Ascending aorta (tissue), 2 donors: Measurements from ENCODE around the gene SPAST. TPM values are rescaled to one million over a fixed set of nuclear protein-coding genes. Genes with fewer than 3 reads are reported as not detected.
A peak's percentile ranks its signal among the peaks of the same experiment; 100 is the strongest.
"Not testable (repeated sequence)": the region's sequence is repeated elsewhere in the genome, so short reads cannot be mapped to it uniquely, and the experiment has no call there.

ENCODE experiments used
- DNase-seq, 2 donors: peaks; one replicate each; pipeline ENCODE4 v3.0.0-alpha.2; 2019; ENCODE audit warnings: low spot score in 2 of 2
- H3K27ac ChIP-seq, 2 donors: fragments of 200-600 bp; sonication (generic); one replicate each; pipeline ENCODE4 v1.5.1; 2016 to 2017; ENCODE audit warnings: mild to moderate bottlenecking in 1 of 2
- H3K27me3 ChIP-seq: fragments of 200-600 bp; sonication (generic); one replicate; pipeline ENCODE4 v1.5.1; 2017
- H3K36me3 ChIP-seq, 2 donors: fragments of 200-600 bp; sonication (generic); one replicate each; pipeline ENCODE4 v1.5.1; 2016
- H3K4me1 ChIP-seq, 2 donors: fragments of 200-600 bp; sonication (generic); one replicate each; pipeline ENCODE4 v1.5.1; 2016 to 2017; ENCODE audit warnings: mild to moderate bottlenecking in 1 of 2
- H3K4me3 ChIP-seq, 2 donors: fragments of 200-600 bp; sonication (generic); one replicate each; pipeline ENCODE4 v1.5.1; 2016 to 2017; ENCODE audit warnings: mild to moderate bottlenecking in 1 of 2
- H3K9me3 ChIP-seq, 2 donors: fragments of 200-600 bp; sonication (generic); one replicate each; pipeline ENCODE4 v1.5.1; 2016
- CTCF ChIP-seq, 3 experiments: fragments of 200-600 bp in 2 of 3; fragments of 450-650 bp in 1 of 3; sonication (generic) in 2 of 3; IDR thresholded peaks; one replicate each; pipeline ENCODE4 v1.5.1; 2016 to 2019; ENCODE audit warnings: antibody characterized with exemption in 3 of 3, mild to moderate bottlenecking in 1 of 3, moderate library complexity in 1 of 3
- intact Hi-C: fragments of 100-400 bp; cut with DNase I; formaldehyde crosslinking; loops from one replicate; pipeline ENCODE4 v1.15.1; 2023
- total RNA-seq: library from RNA; depleted of rRNA; stranded (reverse); fragments of >200 nt; gene quantifications from one replicate; pipeline ENCODE4 v1.1.0, GENCODE V29; 2016

Gene SPAST
- 12.1 TPM for total RNA-seq

- Histone ChIP-seq H3K36me3 (no peaks in the 10 kb centered on the region), H3K27me3 (no peaks in the 10 kb centered on the region), H3K4me1 (peaks cover 0 to 5% of the 10 kb centered on the region in 2 donors), H3K4me3 (peak within 1 kb of the TSS; percentile 78 to 91), H3K27ac (peak within 1 kb of the TSS; percentile 87 to 92), H3K9me3 (no peaks in the 10 kb centered on the region)
- TF ChIP-seq CTCF (IDR thresholded peaks at IDR 0.05): peak; percentile 57 to 77 (median 63)
- peak; percentile 89 to 99 for DNase-seq
- intact Hi-C loops: loop anchor here (1.0 to 5.0 kb wide), 4 partner anchors 24 to 294 kb away; partner anchors contain the start of genes BIRC6, DPY30, MEMO1 and SLC30A6
These were observed at the start of gene SPAST for GRCh38 chr2:32063310-32064020. SPAST (plus strand) TSS chr2:32063556; CDS start chr2:32063832, 276 bp downstream.

- DNase-seq, H3K27me3 ChIP-seq, H3K27ac ChIP-seq, H3K4me3 ChIP-seq, intact Hi-C loops, H3K9me3 ChIP-seq, H3K4me1 ChIP-seq: not testable (repeated sequence)
- H3K36me3 ChIP-seq: peaks cover 15 to 60% of the 10 kb centered on the region in 2 donors
These were observed 44.4 kb upstream of the SPAST start for GRCh38 chr2:32018789-32019482.

GRCh38 chr2:32034198-32034887 is 29.0 kb upstream of the SPAST start:
- H3K4me3 ChIP-seq, H3K9me3 ChIP-seq, H3K4me1 ChIP-seq, intact Hi-C loops, H3K27ac ChIP-seq, DNase-seq, H3K27me3 ChIP-seq: not testable (repeated sequence)
- peaks cover 16% of the 10 kb centered on the region in 2 donors for H3K36me3 ChIP-seq

GRCh38 chr2:32039447-32040219 is 23.7 kb upstream of the SPAST start, which contains the start of gene DPY30:
DPY30 (minus strand) TSS chr2:32039805; CDS start chr2:32039456, 349 bp downstream.
- TF ChIP-seq CTCF (IDR thresholded peaks at IDR 0.05): no peak
- peaks cover 0 to 5% of the 10 kb centered on the region in 2 donors for H3K4me1 ChIP-seq
- peak; percentile 59 to 93 for DNase-seq
- H3K9me3 ChIP-seq: no peaks in the 10 kb centered on the region
- H3K36me3 ChIP-seq: peaks cover 3 to 8% of the 10 kb centered on the region in 2 donors
- H3K4me3 ChIP-seq: peak within 1 kb of the TSS; percentile 85 to 91
- peak within 1 kb of the TSS; percentile 80 to 81 for H3K27ac ChIP-seq
- intact Hi-C loops: loop anchor here (1.0 to 2.0 kb wide), 2 partner anchors 24 to 29 kb away; partner anchors contain the start of genes MEMO1 and SPAST
- H3K27me3 ChIP-seq: no peaks in the 10 kb centered on the region

- no peak for TF ChIP-seq CTCF (IDR thresholded peaks at IDR 0.05)
- H3K36me3 ChIP-seq: no peaks in the 10 kb centered on the region
- no peak overlapping the region for H3K27ac ChIP-seq
- intact Hi-C loops: no loop called here
- DNase-seq: no peak
- peaks cover 0 to 5% of the 10 kb centered on the region in 2 donors for H3K4me1 ChIP-seq
- no peaks in the 10 kb centered on the region for H3K9me3 ChIP-seq
- no peaks in the 10 kb centered on the region for H3K27me3 ChIP-seq
- H3K4me3 ChIP-seq: no peak overlapping the region
These were observed 19.8 kb upstream of the SPAST start for GRCh38 chr2:32043561-32043960.

GRCh38 chr2:32051836-32052439 is 11.4 kb upstream of the SPAST start:
- H3K4me1 ChIP-seq: no peaks in the 10 kb centered on the region
- H3K36me3 ChIP-seq: no peaks in the 10 kb centered on the region
- no peak for DNase-seq
- no peak overlapping the region for H3K4me3 ChIP-seq
- H3K27ac ChIP-seq: no peak overlapping the region
- H3K9me3 ChIP-seq: no peaks in the 10 kb centered on the region
- H3K27me3 ChIP-seq: no peaks in the 10 kb centered on the region
- TF ChIP-seq CTCF (IDR thresholded peaks at IDR 0.05): no peak
- intact Hi-C loops: no loop called here

GRCh38 chr2:32054583-32054982 is 8.8 kb upstream of the SPAST start:
- DNase-seq, H3K9me3 ChIP-seq, H3K36me3 ChIP-seq, H3K27me3 ChIP-seq, H3K4me1 ChIP-seq, H3K27ac ChIP-seq, intact Hi-C loops, H3K4me3 ChIP-seq: not testable (repeated sequence)
